ENCODE results near the gene SH3PXD2A. TPM values are rescaled to one million over a fixed set of nuclear protein-coding genes. Genes with fewer than 3 reads are reported as not detected.

SH3PXD2A gene
- total and polyA plus RNA-seq, 10 of the 15 experiments (the other 5 are each of a cell fraction or from before 2014, with no cell fraction given) = 0.63 to 14.0 (median 4.4) TPM

DNA sequence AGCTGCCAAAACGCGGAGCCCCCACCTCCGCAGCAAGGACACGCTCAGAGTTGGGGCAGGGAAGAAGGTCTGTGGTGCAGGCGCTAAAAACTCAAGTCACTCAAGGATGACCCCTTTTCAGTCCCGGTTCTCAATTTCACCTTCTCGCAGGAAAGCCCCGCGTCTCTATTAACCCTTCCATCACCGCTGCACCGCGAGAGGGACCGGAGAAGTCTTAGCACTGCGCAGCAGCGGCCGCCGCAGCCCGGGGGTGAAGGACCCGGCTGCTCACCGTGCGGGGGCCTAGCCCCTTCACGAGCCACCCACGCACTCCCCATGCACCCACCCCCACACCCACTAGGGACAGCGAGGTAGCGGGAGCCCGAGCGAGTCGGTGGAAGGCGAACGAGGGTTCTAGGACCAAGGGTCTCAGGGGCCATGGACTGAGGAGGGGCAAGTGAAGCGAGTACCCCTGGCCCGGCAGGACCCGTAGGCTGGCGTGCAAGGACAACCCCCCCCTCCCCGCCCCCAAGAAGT is 162.9 kb downstream of the SH3PXD2A start (continued):
- TF ChIP-seq, protein P1, sequence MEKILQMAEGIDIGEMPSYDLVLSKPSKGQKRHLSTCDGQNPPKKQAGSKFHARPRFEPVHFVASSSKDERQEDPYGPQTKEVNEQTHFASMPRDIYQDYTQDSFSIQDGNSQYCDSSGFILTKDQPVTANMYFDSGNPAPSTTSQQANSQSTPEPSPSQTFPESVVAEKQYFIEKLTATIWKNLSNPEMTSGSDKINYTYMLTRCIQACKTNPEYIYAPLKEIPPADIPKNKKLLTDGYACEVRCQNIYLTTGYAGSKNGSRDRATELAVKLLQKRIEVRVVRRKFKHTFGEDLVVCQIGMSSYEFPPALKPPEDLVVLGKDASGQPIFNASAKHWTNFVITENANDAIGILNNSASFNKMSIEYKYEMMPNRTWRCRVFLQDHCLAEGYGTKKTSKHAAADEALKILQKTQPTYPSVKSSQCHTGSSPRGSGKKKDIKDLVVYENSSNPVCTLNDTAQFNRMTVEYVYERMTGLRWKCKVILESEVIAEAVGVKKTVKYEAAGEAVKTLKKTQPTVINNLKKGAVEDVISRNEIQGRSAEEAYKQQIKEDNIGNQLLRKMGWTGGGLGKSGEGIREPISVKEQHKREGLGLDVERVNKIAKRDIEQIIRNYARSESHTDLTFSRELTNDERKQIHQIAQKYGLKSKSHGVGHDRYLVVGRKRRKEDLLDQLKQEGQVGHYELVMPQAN (conservative IDR thresholded peaks at IDR 0.05) = 0 out of 2 replicates have a peak, but pooled peaks have one; percentile 51
- TF ChIP-seq MXI1 (IDR thresholded peaks at IDR 0.05; ENCODE audit: low read depth, low read length) = no peak
- TF ChIP-seq TARDBP (IDR thresholded peaks at IDR 0.05; ENCODE audit: borderline replicate concordance) = no peak
- TF ChIP-seq, protein P2, sequence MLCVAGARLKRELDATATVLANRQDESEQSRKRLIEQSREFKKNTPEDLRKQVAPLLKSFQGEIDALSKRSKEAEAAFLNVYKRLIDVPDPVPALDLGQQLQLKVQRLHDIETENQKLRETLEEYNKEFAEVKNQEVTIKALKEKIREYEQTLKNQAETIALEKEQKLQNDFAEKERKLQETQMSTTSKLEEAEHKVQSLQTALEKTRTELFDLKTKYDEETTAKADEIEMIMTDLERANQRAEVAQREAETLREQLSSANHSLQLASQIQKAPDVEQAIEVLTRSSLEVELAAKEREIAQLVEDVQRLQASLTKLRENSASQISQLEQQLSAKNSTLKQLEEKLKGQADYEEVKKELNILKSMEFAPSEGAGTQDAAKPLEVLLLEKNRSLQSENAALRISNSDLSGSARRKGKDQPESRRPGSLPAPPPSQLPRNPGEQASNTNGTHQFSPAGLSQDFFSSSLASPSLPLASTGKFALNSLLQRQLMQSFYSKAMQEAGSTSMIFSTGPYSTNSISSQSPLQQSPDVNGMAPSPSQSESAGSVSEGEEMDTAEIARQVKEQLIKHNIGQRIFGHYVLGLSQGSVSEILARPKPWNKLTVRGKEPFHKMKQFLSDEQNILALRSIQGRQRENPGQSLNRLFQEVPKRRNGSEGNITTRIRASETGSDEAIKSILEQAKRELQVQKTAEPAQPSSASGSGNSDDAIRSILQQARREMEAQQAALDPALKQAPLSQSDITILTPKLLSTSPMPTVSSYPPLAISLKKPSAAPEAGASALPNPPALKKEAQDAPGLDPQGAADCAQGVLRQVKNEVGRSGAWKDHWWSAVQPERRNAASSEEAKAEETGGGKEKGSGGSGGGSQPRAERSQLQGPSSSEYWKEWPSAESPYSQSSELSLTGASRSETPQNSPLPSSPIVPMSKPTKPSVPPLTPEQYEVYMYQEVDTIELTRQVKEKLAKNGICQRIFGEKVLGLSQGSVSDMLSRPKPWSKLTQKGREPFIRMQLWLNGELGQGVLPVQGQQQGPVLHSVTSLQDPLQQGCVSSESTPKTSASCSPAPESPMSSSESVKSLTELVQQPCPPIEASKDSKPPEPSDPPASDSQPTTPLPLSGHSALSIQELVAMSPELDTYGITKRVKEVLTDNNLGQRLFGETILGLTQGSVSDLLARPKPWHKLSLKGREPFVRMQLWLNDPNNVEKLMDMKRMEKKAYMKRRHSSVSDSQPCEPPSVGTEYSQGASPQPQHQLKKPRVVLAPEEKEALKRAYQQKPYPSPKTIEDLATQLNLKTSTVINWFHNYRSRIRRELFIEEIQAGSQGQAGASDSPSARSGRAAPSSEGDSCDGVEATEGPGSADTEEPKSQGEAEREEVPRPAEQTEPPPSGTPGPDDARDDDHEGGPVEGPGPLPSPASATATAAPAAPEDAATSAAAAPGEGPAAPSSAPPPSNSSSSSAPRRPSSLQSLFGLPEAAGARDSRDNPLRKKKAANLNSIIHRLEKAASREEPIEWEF (IDR thresholded peaks at IDR 0.05; ENCODE audit: insufficient replicate concordance, low read depth, low read length) = no peak
- TF ChIP-seq, protein P3, sequence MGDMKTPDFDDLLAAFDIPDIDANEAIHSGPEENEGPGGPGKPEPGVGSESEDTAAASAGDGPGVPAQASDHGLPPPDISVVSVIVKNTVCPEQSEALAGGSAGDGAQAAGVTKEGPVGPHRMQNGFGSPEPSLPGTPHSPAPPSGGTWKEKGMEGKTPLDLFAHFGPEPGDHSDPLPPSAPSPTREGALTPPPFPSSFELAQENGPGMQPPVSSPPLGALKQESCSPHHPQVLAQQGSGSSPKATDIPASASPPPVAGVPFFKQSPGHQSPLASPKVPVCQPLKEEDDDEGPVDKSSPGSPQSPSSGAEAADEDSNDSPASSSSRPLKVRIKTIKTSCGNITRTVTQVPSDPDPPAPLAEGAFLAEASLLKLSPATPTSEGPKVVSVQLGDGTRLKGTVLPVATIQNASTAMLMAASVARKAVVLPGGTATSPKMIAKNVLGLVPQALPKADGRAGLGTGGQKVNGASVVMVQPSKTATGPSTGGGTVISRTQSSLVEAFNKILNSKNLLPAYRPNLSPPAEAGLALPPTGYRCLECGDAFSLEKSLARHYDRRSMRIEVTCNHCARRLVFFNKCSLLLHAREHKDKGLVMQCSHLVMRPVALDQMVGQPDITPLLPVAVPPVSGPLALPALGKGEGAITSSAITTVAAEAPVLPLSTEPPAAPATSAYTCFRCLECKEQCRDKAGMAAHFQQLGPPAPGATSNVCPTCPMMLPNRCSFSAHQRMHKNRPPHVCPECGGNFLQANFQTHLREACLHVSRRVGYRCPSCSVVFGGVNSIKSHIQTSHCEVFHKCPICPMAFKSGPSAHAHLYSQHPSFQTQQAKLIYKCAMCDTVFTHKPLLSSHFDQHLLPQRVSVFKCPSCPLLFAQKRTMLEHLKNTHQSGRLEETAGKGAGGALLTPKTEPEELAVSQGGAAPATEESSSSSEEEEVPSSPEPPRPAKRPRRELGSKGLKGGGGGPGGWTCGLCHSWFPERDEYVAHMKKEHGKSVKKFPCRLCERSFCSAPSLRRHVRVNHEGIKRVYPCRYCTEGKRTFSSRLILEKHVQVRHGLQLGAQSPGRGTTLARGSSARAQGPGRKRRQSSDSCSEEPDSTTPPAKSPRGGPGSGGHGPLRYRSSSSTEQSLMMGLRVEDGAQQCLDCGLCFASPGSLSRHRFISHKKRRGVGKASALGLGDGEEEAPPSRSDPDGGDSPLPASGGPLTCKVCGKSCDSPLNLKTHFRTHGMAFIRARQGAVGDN (IDR thresholded peaks at IDR 0.05) = no peak
- TF ChIP-seq, protein P4, sequence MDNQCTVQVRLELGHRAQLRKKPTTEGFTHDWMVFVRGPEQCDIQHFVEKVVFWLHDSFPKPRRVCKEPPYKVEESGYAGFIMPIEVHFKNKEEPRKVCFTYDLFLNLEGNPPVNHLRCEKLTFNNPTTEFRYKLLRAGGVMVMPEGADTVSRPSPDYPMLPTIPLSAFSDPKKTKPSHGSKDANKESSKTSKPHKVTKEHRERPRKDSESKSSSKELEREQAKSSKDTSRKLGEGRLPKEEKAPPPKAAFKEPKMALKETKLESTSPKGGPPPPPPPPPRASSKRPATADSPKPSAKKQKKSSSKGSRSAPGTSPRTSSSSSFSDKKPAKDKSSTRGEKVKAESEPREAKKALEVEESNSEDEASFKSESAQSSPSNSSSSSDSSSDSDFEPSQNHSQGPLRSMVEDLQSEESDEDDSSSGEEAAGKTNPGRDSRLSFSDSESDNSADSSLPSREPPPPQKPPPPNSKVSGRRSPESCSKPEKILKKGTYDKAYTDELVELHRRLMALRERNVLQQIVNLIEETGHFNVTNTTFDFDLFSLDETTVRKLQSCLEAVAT (IDR thresholded peaks at IDR 0.05) = 0 out of 2 replicates have a peak, but pooled peaks have one; percentile 43
- no peak for TF ChIP-seq KDM1A (IDR thresholded peaks at IDR 0.05; ENCODE audit: borderline replicate concordance)
- no peak for TF ChIP-seq RFX5 (IDR thresholded peaks at IDR 0.05; ENCODE audit: low read depth, low read length)
- TF ChIP-seq STAT1 (conservative IDR thresholded peaks at IDR 0.05) = no peak
- TF ChIP-seq EGR1 (IDR thresholded peaks at IDR 0.05; ENCODE audit: borderline replicate concordance in 1 of 2, low read depth in 2 of 2, low read length in 2 of 2) = peak in 1 of 2 experiments; percentile 80; a peak in 2 of 3 replicates
- no peak for TF ChIP-seq KLF5 (IDR thresholded peaks at IDR 0.05; ENCODE audit: partially characterized antibody)
- TF ChIP-seq IRF4 (IDR thresholded peaks at IDR 0.05; ENCODE audit: low read depth, low read length) = peak; percentile 36; the same call in 1 of the 2 replicates
- TF ChIP-seq SRF (IDR thresholded peaks at IDR 0.05; ENCODE audit: low read depth in 2 of 2, low read length in 2 of 2) = no peak
- no peak for TF ChIP-seq HSF1 (IDR thresholded peaks at IDR 0.05; ENCODE audit: low read depth, low read length)

Measured in GM12878 (cell line).